ENCODE results near the gene CNTN1. TPM values are rescaled to one million over a fixed set of nuclear protein-coding genes. Genes with fewer than 3 reads are reported as not detected.

CNTN1 gene
- total RNA-seq, 1 experiment from 2014 or later = 4.5 TPM

GRCh38 chr12:40768125-40768864 is 76.1 kb downstream of the CNTN1 start:
- DNase-seq (ENCODE audit: low spot score) = no peak

- DNase-seq (ENCODE audit: low spot score) = no peak
Observed at GRCh38 chr12:40769846-40770245, 77.6 kb downstream of the CNTN1 start.

DNA sequence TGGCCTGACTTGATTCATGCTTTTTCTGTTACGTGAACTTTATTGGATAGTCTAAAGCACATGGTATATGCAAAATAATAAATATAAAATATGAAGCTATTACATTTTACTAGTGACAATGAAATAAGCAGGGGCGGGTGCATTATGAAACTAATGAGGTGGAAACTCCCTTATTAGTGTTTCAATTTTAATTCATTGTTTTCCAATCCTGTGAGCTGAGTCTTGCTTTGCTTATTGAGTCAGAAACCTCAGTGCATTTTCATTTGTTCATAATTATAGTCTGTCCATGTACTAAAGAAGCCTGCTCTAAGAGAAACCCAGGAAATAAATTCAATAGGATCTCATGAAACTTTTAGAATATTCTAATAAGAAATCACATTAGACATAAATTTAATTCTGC is 78.5 kb downstream of the CNTN1 start:
- DNase-seq (ENCODE audit: low spot score) = no peak

DNA sequence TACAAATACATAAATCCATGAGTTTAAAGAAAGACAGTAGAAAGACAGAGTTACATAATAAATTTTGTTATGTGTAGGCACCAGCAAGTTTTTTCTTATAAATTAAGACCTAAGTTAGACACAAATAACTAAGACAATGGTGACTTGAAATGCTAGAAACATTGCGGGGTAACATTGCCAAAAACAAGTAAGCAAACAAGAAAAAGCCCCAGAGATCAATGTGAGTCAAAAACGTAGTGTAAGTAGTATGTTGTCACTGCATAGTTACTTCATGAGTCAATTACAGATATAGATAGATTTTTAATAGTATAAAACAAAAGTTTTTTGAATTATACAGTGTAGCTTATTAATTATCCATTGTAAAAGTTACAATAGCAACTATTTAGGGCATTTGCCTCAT is 83.4 kb downstream of the CNTN1 start:
- no peak for DNase-seq (ENCODE audit: low spot score)

- no peak for DNase-seq (ENCODE audit: low spot score)
Observed at GRCh38 chr12:40784102-40784501, 91.9 kb downstream of the CNTN1 start.

GRCh38 chr12:40788276-40788675 is 96.0 kb downstream of the CNTN1 start:
- DNase-seq (ENCODE audit: low spot score) = no peak

- DNase-seq (ENCODE audit: low spot score) = no peak
Observed at GRCh38 chr12:40792792-40793386, 100.7 kb downstream of the CNTN1 start.

DNA sequence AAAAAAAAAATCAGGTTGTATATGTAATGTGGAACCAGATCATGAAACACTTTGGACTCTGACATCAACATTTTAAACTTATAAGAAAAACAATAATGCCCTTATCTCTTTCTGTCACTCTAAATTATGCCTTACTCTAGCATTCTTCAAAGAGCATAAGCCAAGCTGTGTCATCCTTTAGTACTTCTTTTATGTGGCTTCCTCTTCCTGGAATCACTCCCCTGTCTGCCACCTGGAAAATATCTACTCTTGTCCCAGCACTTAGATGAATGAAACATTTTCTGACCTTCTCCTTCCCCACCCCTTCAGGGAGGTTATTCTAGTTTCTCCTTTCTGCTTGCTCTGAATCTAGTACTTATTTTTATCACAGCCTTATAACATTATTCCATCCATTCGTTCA is 101.2 kb downstream of the CNTN1 start:
- DNase-seq (ENCODE audit: low spot score) = peak; percentile 2

DNA sequence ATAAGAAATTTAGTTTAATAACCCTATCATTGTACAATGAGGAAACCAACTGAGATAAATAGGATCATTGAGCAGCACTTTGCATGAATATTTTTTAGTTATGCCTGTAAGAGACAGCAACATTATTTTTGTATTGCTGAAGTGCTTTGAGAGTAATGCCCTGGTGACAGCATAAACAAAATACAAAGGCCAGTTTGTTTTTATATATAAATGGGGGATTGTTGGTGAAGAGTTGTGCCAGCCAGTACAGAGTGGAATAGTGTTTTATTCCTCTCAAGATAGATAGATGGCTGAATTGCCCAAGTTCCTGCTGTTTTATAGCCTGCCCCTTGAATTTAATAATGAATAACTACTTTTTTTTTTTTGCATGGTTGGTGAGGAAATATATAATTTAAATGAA is 101.8 kb downstream of the CNTN1 start:
- DNase-seq (ENCODE audit: low spot score) = no peak

- no peak for DNase-seq (ENCODE audit: low spot score)
Observed at GRCh38 chr12:40801082-40801481, 108.8 kb downstream of the CNTN1 start.

DNA sequence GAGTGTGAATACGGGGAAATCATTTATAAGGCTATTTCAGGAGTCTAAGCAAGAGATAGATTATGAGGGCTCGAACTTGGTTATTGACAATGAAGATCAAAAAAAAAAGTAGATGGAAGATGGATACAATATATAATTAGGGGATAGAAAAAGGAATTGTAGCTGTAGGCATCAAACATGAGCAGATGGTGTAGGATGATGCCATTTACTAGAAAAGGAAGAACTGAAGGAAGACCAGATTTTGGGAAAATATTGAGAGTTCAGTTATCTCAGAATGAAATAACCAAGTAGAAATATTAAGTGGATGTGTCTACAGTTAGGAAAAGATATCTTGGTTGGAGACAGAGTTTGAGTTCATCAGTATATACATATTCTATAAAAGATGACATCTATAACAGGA is 109.6 kb downstream of the CNTN1 start:
- no peak for DNase-seq (ENCODE audit: low spot score)

DNA sequence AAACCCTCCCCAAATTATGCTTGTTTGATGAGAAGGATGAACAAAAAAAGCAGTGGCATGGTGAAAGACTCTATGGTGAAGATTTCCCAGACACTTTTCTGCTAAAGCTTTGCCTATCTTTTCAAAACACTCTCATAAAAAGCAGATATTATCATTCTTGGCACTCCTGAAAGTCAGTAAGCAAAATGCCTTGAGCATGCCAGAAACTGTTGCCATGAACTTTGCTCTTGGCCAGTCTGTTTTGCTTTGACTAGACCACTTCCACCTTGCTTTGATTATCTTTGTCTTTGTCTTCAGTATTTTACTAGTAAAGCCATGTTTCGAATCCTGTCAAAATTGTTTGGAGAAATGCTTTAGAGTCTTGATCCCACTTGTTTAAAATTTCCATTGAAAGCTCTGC is 110.4 kb downstream of the CNTN1 start:
- no peak for DNase-seq (ENCODE audit: low spot score)

DNA sequence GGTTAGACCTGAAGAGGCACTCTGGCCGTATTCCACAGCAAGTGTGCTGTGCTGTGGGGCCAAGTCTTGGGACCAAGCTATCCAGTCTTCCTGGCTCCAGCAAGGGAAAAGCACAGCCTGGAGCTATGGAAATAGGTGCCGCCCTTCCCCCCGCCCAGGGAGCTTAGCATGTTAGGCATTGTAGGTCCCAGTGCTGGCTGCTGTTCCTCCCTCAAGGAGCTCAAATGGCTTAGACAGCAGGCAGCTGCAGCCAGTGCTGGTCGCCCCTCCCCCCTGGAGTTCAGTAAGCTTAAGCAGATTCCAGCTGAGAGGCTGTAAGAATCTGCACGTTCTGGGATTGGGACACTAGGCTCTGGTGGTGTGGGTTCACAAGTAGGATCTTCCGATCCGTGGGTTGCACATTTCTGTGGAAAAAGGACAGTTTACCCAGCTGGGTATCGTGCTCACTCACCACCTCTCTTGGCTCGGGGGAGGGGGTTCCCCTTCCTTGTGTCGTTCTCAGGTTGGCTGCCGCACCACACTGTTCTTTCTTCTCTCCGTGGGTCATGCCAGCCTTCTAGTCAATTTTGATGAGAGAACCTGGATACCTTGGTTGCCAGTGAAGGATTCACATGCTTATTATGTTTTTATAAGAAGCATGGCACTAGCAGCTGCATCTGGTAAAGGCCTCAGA is 127.3 kb downstream of the CNTN1 start:
- DNase-seq (ENCODE audit: low spot score) = no peak

- no peak for DNase-seq (ENCODE audit: low spot score)
Observed at GRCh38 chr12:40820794-40821484, 128.7 kb downstream of the CNTN1 start.

DNA sequence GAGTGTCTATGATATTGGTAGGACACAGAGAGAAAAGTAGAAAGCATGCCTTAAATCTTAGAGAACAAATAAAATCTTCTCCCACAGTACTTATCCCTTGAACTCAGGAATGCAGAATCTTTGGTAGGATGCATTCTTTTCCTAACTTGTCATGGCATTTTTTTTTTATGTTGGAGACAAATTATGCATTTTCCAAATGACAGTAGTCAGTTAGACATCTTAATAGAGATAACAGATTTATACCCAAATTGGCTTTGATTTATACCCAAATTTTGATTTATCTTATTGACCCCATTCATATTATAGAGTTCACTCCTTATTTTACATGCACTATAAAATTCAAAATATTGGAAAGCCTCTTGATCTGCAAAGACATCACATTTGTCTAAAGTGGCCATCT is 132.9 kb downstream of the CNTN1 start:
- peak; percentile 8 for DNase-seq (ENCODE audit: low spot score)

- no peak for DNase-seq (ENCODE audit: low spot score)
Observed at GRCh38 chr12:40827683-40828592, 135.7 kb downstream of the CNTN1 start.

- DNase-seq (ENCODE audit: low spot score) = no peak
Observed at GRCh38 chr12:40828593-40828990, 136.4 kb downstream of the CNTN1 start.

- DNase-seq (ENCODE audit: low spot score) = peak; percentile 35
Observed at GRCh38 chr12:40829738-40830144, 137.5 kb downstream of the CNTN1 start.

DNA sequence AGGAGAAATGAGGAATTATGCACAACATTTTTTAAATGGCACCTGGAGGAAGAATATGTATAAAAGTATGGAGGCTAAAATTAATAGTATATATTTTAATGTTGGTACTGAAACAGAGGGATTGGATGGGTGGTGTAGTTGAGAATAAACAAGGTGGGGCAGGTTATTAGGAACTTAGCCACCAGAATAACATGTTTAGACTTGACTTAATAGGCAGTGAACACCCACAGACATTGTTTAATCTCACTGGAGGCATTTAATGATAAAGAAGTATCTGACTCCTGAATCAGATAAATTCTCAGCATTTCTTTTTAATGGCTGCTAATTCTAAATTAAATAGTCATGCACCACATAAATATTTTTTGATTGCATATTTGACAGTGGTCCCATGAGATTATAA is 139.7 kb downstream of the CNTN1 start:
- no peak for DNase-seq (ENCODE audit: low spot score)

- DNase-seq (ENCODE audit: low spot score) = no peak
Observed at GRCh38 chr12:40832668-40833067, 140.4 kb downstream of the CNTN1 start.

GRCh38 chr12:40833818-40834217 is 141.6 kb downstream of the CNTN1 start:
- no peak for DNase-seq (ENCODE audit: low spot score)

Data from A172 (cell line).